AG20443 (cell line): Measurements from ENCODE around the gene SEC14L1.
"Not testable (repeated sequence)": the region's sequence is repeated elsewhere in the genome, so short reads cannot be mapped to it uniquely, and the experiment has no call there.

Experiments
- DNase-seq: peaks from one replicate; pipeline ENCODE4 v3.0.0; 2012; ENCODE audit warnings: low spot score, mixed read lengths

SEC14L1 gene

GRCh38 chr17:77141846-77142449 lies 1.2 kb downstream of the SEC14L1 start:
- DNase-seq = no peak

- DNase-seq = no peak
Measured at GRCh38 chr17:77142689-77143088, 1.9 kb downstream of the SEC14L1 start.

- DNase-seq = no peak
Measured at GRCh38 chr17:77143306-77143705, 2.5 kb downstream of the SEC14L1 start.

GRCh38 chr17:77144227-77144626 lies 3.5 kb downstream of the SEC14L1 start:
- no peak for DNase-seq

GRCh38 chr17:77145224-77145611 lies 4.4 kb downstream of the SEC14L1 start:
- DNase-seq = no peak

- DNase-seq = peak; percentile 79
Measured at GRCh38 chr17:77145612-77146245, 5.0 kb downstream of the SEC14L1 start.

- DNase-seq = no peak
Measured at GRCh38 chr17:77146246-77146632, 5.5 kb downstream of the SEC14L1 start.

GRCh38 chr17:77146882-77147281 lies 6.1 kb downstream of the SEC14L1 start:
- no peak for DNase-seq

GRCh38 chr17:77147357-77147801 lies 6.6 kb downstream of the SEC14L1 start:
- DNase-seq = no peak

GRCh38 chr17:77148077-77148939 lies 7.5 kb downstream of the SEC14L1 start:
- no peak for DNase-seq

GRCh38 chr17:77148940-77149510 lies 8.3 kb downstream of the SEC14L1 start:
- DNase-seq = no peak

- no peak for DNase-seq
Measured at GRCh38 chr17:77150196-77150595, 9.4 kb downstream of the SEC14L1 start.

GRCh38 chr17:77151186-77151585 lies 10.4 kb downstream of the SEC14L1 start:
- peak; percentile 28 for DNase-seq

GRCh38 chr17:77152056-77152455 lies 11.3 kb downstream of the SEC14L1 start:
- DNase-seq = not testable (repeated sequence)

GRCh38 chr17:77153472-77153871 lies 12.7 kb downstream of the SEC14L1 start:
- DNase-seq = no peak

GRCh38 chr17:77153999-77154586 lies 13.3 kb downstream of the SEC14L1 start:
- no peak for DNase-seq

GRCh38 chr17:77155125-77155524 lies 14.4 kb downstream of the SEC14L1 start:
- DNase-seq = no peak

- not testable (repeated sequence) for DNase-seq
Measured at GRCh38 chr17:77157766-77158165, 17.0 kb downstream of the SEC14L1 start.

- no peak for DNase-seq
Measured at GRCh38 chr17:77160091-77160874, 19.5 kb downstream of the SEC14L1 start.

GRCh38 chr17:77160875-77161530 lies 20.2 kb downstream of the SEC14L1 start:
- no peak for DNase-seq

GRCh38 chr17:77161953-77162352 lies 21.2 kb downstream of the SEC14L1 start:
- no peak for DNase-seq
